ENCODE results near the gene TRPC4AP.
A peak's percentile ranks its signal among the peaks of the same experiment; 100 is the strongest.
"Not testable (repeated sequence)": the region's sequence is repeated elsewhere in the genome, so short reads cannot be mapped to it uniquely, and the experiment has no call there.

TRPC4AP gene

DNA sequence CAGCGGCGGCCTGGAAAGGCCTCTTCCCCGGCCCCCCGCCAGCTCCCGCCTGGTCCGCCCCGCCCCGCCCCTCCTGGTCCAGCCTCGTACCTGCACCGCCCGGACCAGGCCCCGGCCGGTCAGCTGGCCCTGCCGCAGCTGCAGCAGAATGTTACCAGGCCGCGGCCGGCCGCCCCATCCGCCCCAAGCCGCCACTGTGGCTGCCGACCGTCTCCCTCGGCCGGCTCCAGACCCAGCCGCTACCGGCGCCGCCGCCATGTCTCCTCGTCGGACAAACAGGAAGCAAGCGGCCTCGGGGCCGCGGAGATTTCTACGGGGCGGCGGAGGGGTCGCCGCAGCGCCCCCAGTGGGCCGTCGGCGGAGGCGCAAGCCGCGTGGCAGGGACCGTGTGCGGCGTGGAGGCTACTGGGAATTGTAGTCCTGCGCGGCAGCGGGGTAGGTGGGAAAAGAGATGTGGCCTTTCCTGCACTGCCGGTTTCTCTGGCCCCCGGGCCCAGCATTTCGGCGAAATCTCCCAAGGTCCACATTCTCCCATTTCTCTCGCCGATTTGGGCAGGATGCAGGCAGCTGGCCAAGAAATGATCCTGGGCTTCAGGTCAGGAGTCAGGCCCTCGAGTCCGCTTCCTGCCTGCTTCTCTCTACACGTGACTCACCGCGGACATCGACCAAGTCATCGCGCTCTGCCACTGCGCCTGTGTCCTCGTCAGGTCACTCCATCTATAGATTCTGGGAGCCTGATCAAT lies at the start of gene TRPC4AP:
TRPC4AP (minus strand) TSS at position 284 of the 743 bp plus-strand sequence; CDS start at position 258, 26 bp downstream.
- peak; percentile 70 to 82 for DNase-seq (ENCODE audit: extremely low read depth in 1 of 2, low read depth in 1 of 2)

GRCh38 chr20:35135867-35136586 lies 43.4 kb upstream of the TRPC4AP start:
- no peak for DNase-seq (ENCODE audit: extremely low read depth in 1 of 2, low read depth in 1 of 2)

DNA sequence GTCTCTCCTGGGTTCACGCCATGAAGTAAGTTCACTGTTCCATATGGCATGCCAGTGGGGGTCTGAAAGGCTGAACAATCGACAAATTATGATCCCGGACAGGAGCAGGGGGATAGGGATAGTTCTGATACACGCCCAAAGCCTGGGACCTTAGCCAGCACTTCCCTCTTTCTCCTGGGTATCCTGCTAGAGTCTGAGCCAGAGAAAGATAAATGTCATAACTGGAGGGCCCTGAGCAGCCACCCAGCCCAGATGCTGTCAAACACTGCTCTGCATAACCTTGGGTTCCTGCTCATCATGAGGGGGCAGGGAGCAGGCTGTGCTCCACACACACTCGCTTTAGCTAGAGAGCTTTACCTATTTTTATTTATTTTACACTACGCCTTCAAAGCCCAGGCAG lies 42.3 kb upstream of the TRPC4AP start:
- no peak for DNase-seq (ENCODE audit: extremely low read depth in 1 of 2, low read depth in 1 of 2)

DNA sequence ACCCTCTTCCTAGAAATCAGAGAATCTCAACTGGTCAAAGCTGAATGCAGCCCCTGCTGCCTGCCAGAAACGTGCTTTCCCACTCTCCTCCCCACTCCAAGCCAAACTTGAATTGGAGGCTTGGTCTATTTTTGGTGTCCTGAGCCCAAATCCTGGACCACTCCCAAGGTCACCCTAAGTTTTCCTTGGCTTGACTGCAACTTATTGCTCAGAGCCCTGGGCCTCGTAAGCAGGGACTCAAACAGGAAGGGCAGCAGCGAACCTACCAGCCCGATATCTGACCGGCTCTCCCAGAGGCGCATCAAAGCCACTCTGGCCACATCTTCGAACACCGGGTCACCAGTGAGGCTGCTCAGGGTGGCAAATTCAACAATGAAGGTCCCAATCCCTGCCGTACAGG lies 41.9 kb upstream of the TRPC4AP start:
- no peak for DNase-seq (ENCODE audit: extremely low read depth in 1 of 2, low read depth in 1 of 2)

DNA sequence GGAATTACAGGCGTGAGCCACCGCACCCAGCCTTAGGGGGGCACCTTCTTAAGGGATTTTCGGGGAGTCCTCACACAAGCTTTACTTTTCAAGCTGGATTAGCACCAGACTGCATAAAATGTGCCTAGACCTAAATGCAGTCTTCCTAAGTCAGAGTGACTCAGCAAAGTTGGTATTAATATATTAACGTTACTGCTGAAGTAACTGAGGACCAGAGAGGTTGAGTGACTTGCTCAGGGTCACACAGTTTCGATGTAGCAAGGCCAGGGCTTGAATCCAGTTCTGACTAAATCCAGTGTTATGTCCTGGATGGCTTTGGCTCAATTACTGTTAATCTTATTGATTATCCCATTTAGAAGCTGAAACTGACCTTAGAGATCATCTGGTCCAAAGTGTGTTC lies 41.1 kb upstream of the TRPC4AP start:
- DNase-seq (ENCODE audit: extremely low read depth in 1 of 2, low read depth in 1 of 2): no peak

GRCh38 chr20:35133031-35133430 lies 40.4 kb upstream of the TRPC4AP start:
- no peak for DNase-seq (ENCODE audit: extremely low read depth in 1 of 2, low read depth in 1 of 2)

- DNase-seq (ENCODE audit: extremely low read depth in 1 of 2, low read depth in 1 of 2): no peak
Observed at GRCh38 chr20:35131934-35132333, 39.3 kb upstream of the TRPC4AP start.

DNA sequence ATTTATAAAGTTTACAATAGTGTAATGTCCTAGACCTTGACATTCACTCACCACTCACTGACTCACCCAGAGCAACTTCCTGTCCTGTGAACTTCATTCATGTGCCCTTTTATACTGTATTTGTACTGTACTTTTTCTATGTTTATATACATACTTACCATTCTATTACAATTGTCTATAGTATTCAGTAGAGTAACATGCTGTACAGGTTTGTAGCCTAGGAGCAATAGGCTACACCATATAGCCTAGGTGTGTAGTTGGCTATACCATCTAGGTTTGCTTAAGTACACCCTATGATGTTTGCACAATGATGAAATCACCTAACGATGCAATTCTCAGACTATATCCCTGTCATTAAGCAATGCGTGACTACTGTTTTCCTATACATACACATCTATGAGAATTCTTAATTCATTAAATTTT lies 37.1 kb upstream of the TRPC4AP start:
- DNase-seq (ENCODE audit: extremely low read depth in 1 of 2, low read depth in 1 of 2): no peak

DNA sequence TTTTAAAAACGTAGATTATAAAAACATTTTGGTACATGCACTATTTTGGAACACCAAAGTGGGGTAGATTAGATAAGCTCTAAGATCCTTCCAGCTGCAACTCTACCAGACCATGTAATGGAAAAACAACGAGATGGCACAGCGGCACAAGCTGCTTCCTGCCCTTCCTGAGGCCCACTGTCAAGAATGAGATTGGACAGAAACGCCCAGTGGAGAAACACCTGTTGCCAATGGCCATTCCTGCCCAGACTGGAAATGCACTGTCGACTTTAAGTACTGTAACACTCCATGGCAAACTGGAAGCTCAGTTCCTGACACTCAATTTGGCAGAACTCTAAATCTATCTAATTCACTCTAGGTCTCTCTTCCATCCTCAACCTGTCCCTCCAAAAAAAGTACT lies 33.1 kb upstream of the TRPC4AP start:
- no peak for DNase-seq (ENCODE audit: extremely low read depth in 1 of 2, low read depth in 1 of 2)

DNA sequence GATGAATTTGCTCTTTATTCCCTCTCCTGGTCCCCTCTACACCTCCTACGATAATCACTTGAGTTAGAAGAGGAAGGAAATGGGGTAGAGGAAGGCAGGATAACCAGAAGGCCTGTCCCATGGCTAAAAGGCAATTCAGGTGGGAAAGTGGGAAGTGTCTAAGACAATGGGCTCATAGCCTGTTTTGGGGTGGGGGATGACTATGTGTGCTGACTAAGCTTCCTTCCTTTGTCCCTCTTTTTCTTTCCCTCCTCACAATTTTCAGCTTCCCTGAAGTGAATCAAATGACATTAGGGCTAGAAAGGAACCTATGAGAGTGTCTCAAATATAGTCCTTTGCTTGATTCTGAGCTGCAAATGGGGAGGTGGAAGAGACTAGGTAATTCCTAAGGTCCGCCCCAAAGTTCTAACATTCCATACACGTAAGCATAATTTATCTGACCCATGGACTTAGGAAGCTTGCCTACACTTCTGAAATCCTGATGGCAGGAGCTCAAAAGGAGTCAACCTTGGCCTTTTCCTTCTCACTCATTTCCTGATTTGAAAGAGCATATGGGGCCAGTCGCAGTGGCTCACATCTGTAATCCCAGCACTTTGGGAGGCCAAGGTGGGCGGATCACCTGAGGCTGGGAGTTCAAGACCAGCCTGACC lies 30.3 kb upstream of the TRPC4AP start:
- DNase-seq (ENCODE audit: extremely low read depth in 1 of 2, low read depth in 1 of 2): no peak

GRCh38 chr20:35121186-35121585 lies 28.6 kb upstream of the TRPC4AP start:
- DNase-seq (ENCODE audit: extremely low read depth in 1 of 2, low read depth in 1 of 2): no peak

DNA sequence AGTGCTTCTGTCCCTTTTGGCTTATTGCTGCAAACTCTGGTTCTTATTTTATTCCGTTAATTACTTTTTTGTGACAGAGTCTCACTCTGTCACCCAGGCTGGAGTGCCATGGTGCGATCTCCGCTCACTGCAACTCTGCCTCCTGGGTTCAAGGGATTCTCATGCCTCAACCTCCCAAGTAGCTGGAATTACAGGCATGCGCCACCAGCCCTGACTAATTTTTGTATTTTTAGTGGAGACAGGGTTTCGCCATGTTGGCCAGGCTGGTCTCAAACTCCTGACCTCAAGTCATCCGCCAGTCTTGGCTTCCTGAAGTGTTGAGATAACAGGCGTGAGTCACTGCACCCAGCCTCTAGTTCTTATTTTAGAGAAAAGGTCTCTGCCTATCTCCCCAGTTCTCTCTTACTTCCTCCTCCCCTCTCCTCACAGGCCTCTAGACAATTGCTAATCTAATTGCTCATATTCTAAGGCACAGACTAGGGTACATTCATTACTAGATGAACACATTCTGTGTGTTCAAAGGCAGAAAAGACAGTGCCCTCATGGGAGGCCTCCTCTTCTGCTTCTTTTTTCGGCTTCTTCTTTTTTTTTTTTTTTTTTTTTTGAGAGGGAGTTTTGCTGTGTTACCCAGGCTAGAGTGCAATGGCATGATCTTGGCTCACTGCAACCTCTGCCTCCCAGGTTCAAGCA lies 27.6 kb upstream of the TRPC4AP start:
- DNase-seq (ENCODE audit: extremely low read depth in 1 of 2, low read depth in 1 of 2): peak in 1 of 2 donors; percentile 43

DNA sequence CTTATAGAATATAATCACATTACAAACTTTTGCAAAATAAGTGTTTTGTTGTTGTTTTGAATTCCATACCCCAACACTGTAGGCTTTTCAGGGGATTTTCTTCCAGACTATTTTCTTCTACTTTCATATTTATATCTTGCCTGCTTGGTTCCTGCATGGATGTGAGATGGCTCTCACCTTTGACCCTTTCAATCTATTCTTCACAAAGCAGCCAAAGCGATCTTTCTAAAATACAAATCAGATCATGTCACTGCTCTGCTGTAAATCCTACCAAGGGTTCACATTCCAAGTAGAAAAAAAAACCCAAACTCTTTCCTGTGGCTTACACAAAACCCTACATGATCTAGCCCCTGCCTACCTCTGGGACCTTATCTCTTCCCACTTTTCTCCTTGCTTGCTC lies 25.0 kb upstream of the TRPC4AP start:
- no peak for DNase-seq (ENCODE audit: extremely low read depth in 1 of 2, low read depth in 1 of 2)

DNA sequence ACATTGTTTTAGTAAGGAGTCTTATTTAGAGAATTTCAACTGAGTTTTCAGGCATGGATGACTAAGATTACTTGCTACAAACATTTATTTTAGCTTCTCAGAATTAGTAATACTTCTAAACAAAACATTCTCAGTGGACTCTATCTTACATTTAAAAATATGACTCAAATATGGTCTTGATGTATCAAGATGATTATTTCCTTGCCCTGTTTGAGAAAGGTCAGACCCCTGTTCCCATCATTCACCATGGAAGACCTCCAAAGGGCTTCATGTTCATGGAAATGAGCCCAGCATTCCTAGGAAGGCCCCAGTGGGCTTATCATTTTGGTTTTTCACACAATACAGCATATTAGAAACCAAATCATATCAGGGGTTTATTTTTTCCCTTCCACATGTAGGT lies 24.6 kb upstream of the TRPC4AP start:
- no peak for DNase-seq (ENCODE audit: extremely low read depth in 1 of 2, low read depth in 1 of 2)

GRCh38 chr20:35116258-35116657 lies 23.7 kb upstream of the TRPC4AP start:
- no peak for DNase-seq (ENCODE audit: extremely low read depth in 1 of 2, low read depth in 1 of 2)

GRCh38 chr20:35115606-35116005 lies 23.0 kb upstream of the TRPC4AP start:
- DNase-seq (ENCODE audit: extremely low read depth in 1 of 2, low read depth in 1 of 2): no peak

DNA sequence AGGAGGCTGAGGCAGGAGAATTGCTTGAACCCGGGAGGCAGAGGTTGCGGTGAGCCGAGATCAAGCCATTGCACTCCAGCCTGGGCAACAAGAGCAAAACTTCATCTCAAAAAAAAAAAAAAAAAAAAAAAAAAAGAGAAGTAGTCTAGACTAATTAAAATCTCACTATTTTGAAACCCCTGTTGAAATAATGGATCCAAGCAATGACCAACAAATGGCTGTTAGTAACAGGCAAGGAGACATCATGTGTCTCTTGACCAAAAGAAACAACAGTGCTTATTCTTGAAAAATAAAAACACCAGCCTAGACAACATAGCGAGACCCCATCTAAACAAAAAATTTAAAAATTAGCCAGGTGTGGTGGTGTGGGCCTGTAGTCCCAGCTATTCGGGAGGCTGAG lies 19.7 kb upstream of the TRPC4AP start:
- DNase-seq (ENCODE audit: extremely low read depth in 1 of 2, low read depth in 1 of 2): not testable (repeated sequence)

GRCh38 chr20:35111141-35111888 lies 18.7 kb upstream of the TRPC4AP start:
- DNase-seq (ENCODE audit: extremely low read depth in 1 of 2, low read depth in 1 of 2): no peak

DNA sequence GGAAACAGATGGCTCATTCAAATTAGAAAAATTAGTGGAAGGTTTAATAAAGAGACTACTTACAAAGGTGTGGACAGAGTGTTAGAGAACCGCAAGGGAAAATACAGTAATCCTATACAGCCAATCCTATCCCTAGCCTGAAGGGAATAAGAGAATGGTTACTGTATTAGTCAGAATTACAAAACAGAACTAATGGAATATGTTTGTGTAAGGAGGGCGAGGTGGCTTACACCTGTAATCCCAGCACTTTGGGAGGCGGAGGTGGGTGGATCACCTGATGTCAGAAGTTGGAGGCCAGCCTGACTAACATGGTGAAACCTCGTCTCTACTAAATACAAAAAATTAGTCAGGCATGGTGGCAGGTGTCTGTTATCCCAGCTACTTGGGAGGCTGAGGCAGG lies 16.3 kb upstream of the TRPC4AP start:
- no peak for DNase-seq (ENCODE audit: extremely low read depth in 1 of 2, low read depth in 1 of 2)

DNA sequence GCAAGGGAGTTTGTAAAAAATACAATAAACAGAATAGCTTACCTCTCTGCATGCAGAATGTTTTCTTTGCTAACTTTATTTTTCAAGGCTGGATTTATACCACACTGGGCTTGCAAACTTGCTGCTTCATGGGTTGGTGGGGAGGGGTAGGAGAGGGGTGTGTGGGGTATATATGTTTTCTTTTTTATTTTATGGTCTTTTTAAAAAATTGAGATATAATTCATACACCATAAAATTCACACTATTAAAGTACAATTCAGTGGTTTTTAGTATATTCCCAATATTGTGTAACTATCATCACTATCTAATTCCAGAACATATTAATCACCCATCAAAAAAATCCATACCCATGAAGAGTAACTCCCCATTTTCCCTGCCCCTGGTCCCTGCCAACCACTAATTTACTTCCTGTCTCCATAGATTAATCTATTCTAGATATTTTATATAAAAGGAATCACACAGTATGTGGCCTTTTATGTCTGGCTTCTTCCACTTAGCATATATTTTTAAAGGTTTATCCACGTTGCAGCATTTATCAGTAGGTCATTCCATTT lies 14.3 kb upstream of the TRPC4AP start:
- DNase-seq (ENCODE audit: extremely low read depth in 1 of 2, low read depth in 1 of 2): no peak
